ENCODE results near the gene CD101. TPM values are rescaled to one million over a fixed set of nuclear protein-coding genes. Genes with fewer than 3 reads are reported as not detected.

Gene CD101
- total and polyA plus RNA-seq, 7 donors = 0.03 to 1.0 (median 0.29) TPM; not detected in 1

- no peaks in the 10 kb centered on the region for H3K27me3 ChIP-seq (ENCODE audit: insufficient read depth in 3 of 3, low read length in 2 of 3)
- H3K36me3 ChIP-seq (ENCODE audit: insufficient read depth in 1 of 2, low read depth in 1 of 2) = no peaks in the 10 kb centered on the region
- WGBS, 3 donors = 30 to 58% (median 46%) methylated on average over 8 of the region's 8 CpGs
- H3K9me3 ChIP-seq = no peaks in the 10 kb centered on the region
- ATAC-seq = no peak
- TF ChIP-seq CTCF (IDR thresholded peaks at IDR 0.05) = no peak
- no peak overlapping the region for H3K27ac ChIP-seq
- DNase-seq = no peak
- intact Hi-C loops (cut with DNase I) = loop anchor here in 1 of 2 donors (10.0 kb wide), 1 partner anchor 197 kb away; no protein-coding TSS in a partner anchor
- H3K4me1 ChIP-seq = no peaks in the 10 kb centered on the region
- H3K4me3 ChIP-seq = no peak overlapping the region
These were observed 49.9 kb downstream of the CD101 start for GRCh38 chr1:117051224-117052064.

- no peak for ATAC-seq
- TF ChIP-seq CTCF (IDR thresholded peaks at IDR 0.05) = no peak
- no peaks in the 10 kb centered on the region for H3K36me3 ChIP-seq (ENCODE audit: insufficient read depth in 1 of 2, low read depth in 1 of 2)
- H3K4me1 ChIP-seq = peaks cover under 1% of the 10 kb centered on the region
- H3K27me3 ChIP-seq (ENCODE audit: insufficient read depth in 3 of 3, low read length in 2 of 3) = no peaks in the 10 kb centered on the region
- no peak for DNase-seq
- no peak overlapping the region for H3K4me3 ChIP-seq
- intact Hi-C loops (cut with DNase I) = loop anchor here in 1 of 2 donors (2.0 to 10.0 kb wide), 2 partner anchors 199 to 317 kb away; no protein-coding TSS in a partner anchor
- H3K27ac ChIP-seq = no peak overlapping the region
- no peaks in the 10 kb centered on the region for H3K9me3 ChIP-seq
These were observed 52.5 kb downstream of the CD101 start for GRCh38 chr1:117054068-117054467.

- ATAC-seq (no peak), DNase-seq (no peak)
- no peak for TF ChIP-seq CTCF (IDR thresholded peaks at IDR 0.05)
- intact Hi-C loops (cut with DNase I) = loop anchor here (5.0 to 10.0 kb wide), 3 partner anchors 204 to 482 kb away; no protein-coding TSS in a partner anchor
- Histone ChIP-seq H3K27me3 (ENCODE audit: insufficient read depth in 3 of 3, low read length in 2 of 3) (no peaks in the 10 kb centered on the region), H3K4me3 (peak overlapping the region; percentile 86), H3K36me3 (ENCODE audit: insufficient read depth in 1 of 2, low read depth in 1 of 2) (peaks cover 0 to 12% of the 10 kb centered on the region in 2 donors), H3K27ac (no peak overlapping the region), H3K4me1 (peaks cover 4% of the 10 kb centered on the region), H3K9me3 (no peaks in the 10 kb centered on the region)
- WGBS, 3 donors = 44 to 51% (median 44%) methylated on average over 4 of the region's 4 CpGs
These were observed 57.2 kb downstream of the CD101 start for GRCh38 chr1:117058810-117059209.

- peak in 1 of 4 donors; percentile 8 for ATAC-seq
- Histone ChIP-seq H3K4me3 (peak overlapping the region; percentile 86), H3K4me1 (peaks cover 4% of the 10 kb centered on the region), H3K27ac (no peak overlapping the region), H3K36me3 (ENCODE audit: insufficient read depth in 1 of 2, low read depth in 1 of 2) (peaks cover 0 to 16% of the 10 kb centered on the region in 2 donors), H3K9me3 (no peaks in the 10 kb centered on the region), H3K27me3 (ENCODE audit: insufficient read depth in 3 of 3, low read length in 2 of 3) (no peaks in the 10 kb centered on the region)
- intact Hi-C loops (cut with DNase I) = loop anchor here (5.0 to 10.0 kb wide), 3 partner anchors 205 to 482 kb away; no protein-coding TSS in a partner anchor
- 0 to 2% (median 1%) methylated on average over 18 of the region's 18 CpGs for WGBS, 3 donors
- TF ChIP-seq CTCF (IDR thresholded peaks at IDR 0.05) = no peak
- DNase-seq = peak; percentile 33 to 60
These were observed 57.7 kb downstream of the CD101 start for GRCh38 chr1:117059334-117059677.

All from psoas muscle (tissue), 8 donors.